HCEC 1CT (cell line): ENCODE data around the gene PPM1B.
"Not testable (repeated sequence)": the region's sequence is repeated elsewhere in the genome, so short reads cannot be mapped to it uniquely, and the experiment has no call there.

ENCODE experiments used
- DNase-seq: peaks from one replicate; pipeline ENCODE4 v3.0.0-alpha.2; 2017

Gene PPM1B

DNA sequence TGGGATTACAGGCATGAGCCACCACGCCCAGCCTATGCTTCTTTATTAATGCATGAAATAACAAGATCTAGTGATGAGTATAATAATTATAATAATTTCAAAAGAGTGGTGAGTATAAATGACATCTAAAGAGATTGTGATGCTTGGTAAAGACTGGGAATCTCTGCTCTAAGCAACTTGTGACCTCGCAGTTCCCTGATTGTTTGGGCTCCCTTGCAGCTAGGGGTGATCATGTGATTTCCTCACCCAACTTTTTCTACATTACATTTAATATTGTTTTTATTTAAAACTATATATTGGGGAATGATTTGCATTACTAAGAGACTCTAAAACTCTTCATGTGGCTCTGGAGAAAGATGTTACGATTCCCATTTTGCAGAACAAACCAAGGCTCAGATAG, 4.1 kb upstream of the PPM1B start:
- no peak for DNase-seq

DNA sequence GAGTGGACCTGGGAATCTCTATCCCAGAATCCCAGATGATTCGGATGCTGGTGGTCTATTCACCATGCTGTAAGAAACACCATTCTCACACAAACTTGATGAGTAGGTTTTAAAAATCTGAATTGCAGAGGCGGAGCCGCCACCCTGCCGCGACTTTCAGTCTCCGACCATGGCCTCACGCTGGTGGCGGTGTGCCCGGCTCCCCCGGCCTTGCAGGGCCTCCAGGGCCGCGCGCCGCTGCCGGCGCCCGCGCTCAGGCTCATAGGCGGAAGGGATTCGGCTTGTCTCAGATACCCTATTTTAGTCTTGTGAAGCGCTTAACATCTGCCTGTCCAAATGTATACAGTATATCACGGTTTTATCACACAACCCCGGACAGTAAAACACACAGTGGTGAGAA, 2.6 kb upstream of the PPM1B start:
- DNase-seq, result no peak

DNA sequence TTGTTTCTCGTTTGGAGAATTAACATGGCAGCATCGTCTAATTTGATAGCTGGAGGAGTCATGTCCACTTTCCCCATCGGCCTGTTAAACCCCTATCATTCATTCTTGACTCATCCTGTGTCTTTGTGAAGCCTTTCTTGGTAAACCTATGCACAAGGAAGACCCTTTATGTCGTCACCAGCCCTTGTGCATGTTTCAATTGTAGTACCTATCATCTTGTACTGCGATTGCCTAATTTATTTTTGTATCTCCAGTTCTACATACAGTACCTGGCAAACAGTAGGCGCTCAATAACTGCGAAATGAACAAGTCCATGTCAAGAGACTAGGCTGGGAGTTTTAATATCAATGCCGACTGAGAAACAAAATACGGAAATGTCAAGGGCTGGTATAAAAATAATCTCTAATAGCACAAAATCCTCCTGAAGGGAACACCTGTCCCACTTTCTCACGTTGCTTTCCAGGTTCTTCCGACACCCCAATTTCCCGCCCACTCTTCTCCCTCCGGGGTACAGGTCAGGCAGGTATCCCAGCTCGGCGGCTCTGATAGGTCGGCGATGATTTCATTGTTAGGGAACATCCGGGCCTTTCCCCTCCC, 1.3 kb upstream of the PPM1B start:
- no peak for DNase-seq

DNA sequence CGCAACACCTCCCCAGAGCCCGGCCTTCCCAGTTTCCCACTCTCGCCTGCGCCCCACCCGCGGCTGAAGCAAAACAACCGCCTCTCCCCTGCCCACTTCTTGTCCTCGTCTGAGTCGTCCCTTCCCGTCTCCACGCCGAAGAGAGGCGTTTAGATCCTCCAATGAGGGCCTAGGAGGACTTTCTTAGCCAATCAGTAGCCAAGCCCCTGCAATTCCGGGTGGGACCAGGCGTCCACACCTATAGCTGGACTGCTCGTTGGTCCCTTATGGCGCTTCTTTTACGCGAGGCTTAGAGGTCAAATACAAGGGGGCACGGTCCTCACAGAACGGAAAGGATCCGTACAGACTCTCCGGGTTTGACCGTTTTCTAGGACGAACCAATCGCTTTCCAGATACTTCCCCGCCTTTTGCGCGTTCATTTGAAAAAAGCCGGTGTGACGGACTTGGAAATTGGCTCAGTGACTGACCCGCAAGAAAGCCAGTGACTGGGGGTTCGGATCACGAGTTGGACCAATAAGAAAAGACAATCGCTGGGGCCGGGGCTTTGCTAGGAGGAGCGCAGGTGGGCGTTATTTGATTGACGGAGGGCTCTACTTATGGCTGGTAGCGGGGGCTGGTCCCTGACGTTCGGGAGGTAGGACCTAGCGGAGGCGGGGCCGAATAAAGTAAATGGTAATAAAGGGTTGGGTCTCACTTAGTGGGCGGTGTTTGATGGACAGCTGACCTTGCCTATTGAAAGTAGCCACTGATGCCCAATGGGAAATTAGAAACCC, 581 bp upstream of the PPM1B start:
- DNase-seq, result peak; percentile 100

DNA sequence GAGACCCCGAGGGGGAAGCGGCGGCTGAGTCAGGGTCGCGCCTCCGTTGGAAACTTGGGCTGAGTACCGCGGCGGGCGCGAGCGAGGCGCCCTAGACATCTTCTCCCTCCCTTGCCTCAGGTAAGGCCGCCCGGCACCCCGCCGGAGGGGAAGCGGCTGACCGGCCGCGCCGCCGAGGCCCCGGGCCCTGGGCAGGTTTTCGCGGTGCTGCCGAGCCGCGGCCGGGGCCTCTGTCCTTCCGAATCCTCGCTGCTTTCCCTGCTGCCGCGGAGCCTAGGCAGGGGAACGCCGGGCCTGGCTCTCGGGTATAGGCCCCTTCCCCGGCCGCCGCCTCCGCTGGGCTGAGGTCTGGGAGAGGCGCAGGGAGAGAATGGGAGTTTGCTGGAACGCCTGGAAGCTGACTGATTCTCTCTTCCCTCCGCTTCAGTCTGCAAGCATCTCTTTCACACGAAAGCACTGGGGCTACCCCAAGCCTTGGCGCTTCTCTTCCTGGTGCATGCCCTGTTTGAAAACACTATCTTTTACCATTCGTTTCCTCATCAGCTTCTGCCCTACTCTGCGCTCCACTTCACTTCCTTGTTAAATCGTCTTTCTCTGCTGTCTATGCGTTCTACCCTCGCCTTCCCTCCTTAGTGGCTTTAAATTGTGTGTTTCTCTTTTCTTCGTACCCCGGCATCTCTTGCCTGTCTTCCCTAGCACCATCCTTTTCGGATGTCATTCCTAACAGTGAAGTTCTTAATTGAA, 652 bp downstream of the PPM1B start:
- DNase-seq, result peak; percentile 44

DNA sequence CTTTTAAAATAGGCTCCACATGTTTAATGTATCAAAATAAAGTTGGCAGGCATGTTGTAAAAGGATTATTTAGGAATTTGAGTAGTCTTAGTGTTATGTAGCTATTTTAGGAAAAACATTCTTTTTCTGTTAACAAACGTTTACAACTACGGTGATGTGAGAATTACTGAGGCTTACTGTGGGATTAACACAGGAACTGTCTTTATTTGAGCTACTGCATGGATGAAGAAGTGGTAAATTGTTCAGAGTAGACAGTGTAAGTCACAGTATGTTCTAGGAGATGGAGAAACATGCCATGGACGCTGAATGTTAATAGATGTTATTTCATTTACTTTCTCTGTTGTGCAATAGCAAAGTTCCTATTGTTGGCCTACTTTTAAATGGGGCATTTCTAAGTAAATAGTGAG, 1.6 kb downstream of the PPM1B start:
- DNase-seq, result peak; percentile 87

DNA sequence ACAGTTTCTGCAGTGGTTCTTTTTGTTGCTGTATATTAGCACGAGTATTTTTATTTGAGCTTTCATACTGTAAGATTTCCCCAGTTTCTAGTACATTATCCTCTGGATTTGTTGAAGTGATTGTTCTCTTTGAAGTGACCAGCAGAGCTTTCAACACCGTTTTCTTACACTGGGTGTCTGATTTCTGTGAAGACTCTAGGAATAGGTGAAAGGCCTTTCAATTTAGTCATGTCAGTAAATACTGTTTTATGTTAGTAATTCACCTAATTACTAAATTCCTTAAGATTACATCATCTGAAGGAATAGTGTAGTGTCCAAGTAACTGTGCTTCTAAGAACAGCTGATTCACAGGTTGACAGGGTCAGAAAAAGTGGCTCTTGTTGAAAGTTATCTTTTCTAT, 2.3 kb downstream of the PPM1B start:
- DNase-seq, result peak; percentile 69

DNA sequence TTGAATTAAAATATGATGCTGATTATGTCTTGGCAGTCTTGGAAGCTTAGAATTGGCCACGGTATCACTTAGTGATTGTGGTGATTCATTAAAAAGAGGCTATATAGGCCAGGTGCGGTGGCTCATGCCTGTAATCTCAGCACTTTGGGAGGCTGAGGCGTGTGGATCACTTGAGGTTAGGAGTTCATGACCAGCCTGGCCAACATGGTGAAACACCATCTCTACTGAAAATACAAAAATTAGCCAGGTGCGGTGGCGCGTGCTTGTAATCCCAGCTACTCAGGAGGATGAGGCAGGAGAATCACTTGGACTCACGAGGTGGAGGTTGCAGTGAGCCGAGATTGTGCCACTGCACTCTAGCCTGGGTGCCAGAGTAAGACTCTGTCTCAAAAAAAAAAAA, 2.8 kb downstream of the PPM1B start:
- DNase-seq, result not testable (repeated sequence)

DNA sequence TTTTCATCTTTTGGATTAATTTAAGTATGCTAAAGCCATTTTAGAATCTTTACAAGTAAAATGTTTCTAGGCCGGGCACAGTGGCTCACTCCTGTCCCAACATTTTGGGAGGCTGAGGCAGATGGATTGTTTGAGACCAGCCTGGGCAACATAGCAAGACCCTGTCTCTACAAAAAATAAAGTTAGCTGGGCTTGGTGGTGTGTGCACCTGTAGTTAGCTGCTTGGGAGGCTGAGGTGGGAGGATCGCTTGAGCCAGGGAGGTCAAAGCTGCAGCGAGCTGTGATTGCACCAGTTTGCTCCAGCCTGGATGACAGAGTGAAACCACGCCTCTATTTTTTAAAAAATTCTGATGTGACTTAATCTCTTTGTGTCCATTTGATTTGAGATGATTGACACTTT, 3.9 kb downstream of the PPM1B start:
- no peak for DNase-seq

DNA sequence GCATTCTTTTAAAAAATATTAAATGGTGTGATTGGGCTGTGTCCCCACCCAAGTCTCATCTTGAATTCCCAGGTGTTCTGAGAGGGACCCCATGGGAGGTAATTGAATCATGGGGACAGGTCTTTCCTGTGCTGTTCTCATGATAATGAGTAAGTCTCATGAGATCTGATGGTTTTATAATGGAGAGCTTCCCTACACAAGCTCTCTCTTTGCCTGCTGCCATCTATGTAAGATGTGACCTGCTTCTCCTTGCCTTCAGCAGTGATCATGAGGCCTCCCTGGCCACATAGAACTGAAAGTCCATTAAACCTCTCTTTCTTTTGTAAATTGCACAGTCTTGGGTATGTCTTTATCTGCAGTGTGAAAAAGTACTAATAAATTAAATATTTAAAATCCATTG, 10.3 kb downstream of the PPM1B start:
- no peak for DNase-seq

DNA sequence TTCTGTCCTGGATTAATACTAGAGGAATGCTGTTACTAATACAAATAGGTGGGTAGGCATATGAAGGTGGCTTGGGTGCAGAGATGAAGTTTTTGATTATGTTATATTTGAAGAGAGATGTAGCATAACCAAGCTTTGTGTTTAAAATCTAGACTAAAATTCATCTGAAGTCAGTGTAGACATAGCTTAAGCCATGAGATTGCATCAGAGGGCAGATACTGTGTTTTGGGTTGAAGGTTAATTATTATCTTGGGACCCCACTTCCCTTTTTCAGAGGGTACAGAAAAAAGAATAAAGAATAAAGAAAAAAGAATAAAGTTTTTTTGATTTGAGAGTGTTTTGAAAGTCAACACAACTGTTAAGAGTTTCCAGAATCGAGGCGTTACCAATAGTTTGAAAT, 13.0 kb downstream of the PPM1B start:
- DNase-seq, result no peak

DNA sequence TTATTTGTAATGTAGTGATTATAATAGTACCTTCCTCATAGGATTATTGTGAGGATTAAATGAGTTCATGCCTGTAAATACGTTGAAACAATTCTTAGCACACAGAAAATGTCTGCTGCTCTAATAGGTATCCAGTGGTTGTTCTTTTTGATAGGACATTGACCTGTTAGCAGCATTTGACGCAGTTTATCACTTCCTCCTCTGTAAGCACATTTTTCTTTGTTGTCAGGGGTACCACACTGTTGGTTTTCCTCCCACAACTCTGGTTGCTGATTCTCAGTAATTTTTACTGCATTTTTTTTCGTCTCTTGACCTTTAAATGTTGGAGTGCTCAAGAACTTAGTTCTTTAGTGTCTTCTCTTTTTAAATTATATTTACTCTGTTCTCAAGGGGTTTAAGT, 15.4 kb downstream of the PPM1B start:
- DNase-seq, result no peak

DNA sequence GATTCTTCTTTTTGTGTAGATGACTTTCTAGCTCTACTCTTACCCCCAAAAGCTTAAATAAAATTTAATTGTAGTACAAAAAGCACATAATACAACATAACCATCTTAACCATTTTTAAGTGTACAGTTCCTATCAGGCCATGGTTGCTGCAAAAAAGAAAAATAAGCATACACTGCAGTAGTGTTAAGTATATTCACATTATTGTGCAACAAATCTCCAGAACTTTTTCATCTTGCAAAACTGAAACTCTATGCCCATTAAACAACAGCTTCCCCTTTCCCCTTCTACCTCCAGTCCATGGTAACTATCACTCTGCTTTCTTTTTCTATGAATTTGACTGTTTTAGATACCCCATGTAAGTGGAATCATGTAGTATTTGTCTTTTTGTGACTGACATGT, 18.1 kb downstream of the PPM1B start:
- DNase-seq, result no peak

DNA sequence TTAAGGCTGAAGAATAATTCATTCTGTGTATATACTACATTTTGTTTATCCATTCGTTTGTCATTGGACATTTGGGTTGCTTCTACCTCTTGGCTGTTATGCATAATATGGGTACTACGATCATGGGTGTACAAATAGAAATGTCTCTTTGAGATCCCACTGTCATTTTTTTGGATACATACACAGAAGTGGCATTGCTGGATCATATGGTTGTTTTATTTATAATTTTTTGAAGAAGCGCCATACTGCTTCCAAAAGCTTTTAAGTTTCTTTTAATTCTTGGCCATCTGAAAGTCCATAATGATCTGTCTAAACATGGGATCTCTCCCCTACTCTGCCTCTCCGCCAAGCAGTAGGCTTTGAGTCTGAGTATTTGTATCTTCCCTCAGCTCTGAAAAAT, 18.6 kb downstream of the PPM1B start:
- no peak for DNase-seq

DNA sequence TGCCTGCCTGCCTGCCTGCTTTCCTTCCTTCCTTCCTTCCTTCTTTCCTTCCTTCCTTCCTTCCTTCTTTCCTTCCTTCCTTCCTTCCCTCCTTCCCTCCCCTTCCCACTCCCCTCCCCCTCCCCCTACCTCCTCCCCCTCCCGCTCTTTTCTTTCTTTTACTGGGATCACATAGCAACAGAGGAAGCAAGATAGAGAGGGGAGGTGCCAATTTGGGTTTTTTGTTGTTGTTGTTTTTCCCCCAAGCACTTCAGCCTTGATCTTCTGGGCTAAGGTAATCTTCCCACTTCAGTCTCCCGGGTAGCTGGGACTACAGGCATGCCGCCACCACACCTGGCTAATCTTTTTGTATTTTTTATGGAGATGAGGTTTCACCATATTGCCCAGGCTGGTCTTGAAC, 20.0 kb downstream of the PPM1B start:
- DNase-seq, result no peak

DNA sequence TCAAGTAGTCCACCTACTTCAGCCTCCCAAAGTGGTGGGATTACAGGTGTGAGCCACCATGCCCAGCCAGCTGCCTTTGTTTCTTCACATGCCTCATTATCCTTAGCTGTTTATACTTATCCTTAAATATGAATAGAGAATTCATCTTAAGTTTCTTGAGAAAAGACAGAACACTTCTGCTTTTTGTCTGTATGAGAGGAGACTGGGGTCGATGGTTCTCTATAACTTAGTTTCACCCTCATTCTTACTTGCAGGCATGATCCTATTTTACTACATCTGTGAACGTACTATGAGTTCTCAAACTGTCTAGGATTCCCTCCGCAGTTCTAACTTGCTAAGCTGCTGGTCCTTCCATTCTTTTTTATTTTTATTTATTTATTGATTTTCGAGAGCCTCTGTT, 20.4 kb downstream of the PPM1B start:
- no peak for DNase-seq

DNA sequence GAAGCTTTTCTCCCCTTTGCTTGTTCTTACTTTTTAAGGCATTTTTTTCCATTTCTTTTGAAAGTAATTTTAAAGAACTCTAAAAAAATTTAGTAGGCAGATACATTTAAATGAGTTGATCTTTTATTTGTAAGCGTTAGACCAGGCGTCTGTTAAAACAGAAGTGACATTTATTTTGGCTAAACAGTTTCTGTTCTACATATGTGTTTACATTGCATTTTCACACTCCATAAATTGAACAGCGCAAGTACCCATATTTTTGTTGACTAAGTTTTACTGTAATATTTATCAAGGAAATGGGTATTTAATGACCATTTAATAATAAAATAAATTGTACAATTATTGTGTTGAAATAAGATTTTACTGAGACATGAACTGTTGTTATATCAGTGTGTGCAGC, 21.9 kb downstream of the PPM1B start:
- no peak for DNase-seq

DNA sequence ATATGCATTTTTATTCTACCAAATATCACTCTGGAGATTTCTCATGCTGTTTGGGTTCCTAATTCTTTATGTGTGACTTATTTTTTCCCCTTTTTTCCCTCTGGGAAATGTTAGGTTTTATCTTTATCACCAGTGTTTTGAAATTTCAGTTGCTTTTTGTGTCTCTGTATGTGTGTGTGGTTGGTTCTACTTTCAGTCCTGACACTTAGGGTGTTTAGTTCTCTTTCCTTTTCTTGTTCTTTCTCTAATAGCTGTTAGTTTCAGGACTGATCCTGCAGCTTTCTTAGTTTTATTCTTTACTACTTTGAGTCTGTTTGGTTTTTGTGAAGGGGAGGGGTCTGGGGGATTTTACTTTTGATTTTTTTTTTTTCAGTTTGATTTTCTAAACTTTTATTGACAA, 23.1 kb downstream of the PPM1B start:
- DNase-seq, result no peak

DNA sequence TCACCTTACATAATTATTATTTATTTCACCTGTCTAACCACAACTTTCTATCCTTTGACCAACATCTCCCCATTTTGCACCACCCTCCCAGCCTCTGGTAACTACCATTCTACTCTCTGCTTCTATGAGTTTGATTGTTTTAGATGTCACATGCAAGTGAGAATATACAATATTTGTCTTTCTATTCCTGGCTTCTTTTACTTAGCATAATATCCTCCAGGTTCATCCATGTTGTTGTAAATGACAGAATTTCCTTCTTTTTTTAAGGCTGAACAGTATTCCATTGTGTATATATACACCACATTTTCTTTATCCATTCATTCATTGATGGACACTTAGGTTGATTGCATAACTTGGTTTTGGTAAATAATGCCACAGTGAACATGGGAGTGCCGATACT, 24.0 kb downstream of the PPM1B start:
- DNase-seq, result no peak

DNA sequence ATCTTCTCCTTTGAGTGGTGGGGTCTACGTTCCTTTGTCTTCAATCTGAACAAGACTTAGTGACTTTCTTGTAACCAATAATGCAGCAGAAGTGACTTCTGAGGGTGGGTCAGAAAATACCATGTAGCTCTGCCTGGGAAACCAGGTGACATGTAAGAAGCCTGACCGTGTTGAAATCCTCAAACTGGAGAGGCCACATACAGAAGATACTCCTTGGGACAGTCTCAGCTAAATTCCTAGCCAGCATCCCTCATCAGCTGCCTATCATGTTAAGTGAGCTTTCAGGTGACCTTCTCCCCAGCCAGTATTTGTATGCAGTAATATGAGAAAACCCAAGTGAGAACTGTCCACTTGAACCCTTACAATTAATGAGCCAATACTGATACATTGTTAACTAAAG, 27.0 kb downstream of the PPM1B start:
- DNase-seq, result no peak

DNA sequence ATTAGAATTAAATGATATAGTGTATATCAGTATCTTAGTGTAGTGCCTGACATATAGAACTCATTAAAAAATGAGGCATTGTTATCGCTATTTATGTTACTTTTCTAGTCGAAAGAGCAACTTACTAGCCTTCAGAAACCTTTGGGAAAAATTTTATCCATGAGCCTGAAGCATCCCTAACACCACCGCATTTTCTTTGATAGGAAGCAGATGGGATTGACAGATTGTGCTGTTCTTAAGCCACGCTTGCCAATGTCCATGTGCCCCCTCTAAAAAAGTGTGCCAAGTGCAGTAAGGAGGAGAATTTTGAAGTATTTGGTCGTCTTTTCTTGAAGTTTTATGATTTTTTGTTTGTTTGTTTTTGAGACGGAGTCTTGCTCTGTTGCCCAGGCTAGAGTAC, 29.1 kb downstream of the PPM1B start:
- no peak for DNase-seq

DNA sequence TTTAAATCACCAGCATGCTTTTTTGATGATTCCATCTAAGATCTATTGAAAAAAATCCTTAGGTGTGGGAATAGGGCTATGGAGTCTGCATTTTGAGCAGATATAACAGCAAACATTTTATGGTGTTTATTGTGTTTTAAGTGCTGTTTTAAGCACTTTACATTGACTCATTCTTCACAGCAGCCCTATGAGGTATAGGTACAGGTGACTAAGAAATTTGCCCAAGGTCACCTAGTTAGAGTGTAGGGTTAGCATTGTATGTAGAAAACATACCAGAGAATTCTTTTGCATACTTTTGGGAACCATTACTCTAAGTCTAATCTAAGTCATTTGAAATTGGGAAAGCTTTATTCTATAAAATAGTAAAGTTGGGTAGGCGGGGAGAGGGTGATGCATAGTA, 31.3 kb downstream of the PPM1B start:
- DNase-seq, result no peak

DNA sequence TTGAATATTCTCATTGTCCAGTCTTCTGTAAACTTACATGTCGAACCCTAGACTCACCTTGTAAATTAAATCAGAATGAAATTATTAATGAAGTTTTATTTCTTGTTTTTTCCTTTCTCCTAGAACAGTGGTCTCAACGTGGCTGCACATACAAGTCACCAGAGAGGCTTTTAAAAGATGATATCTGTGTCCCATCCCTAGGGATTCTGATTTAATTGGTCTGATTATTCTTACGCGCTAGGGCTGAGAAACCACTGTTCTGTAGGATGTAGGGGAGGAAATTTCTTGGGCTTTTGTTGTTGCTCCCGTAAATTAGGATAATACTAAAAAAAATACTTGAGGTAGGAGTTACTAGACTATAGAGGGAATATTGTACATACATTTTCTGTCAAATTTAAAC, 32.1 kb downstream of the PPM1B start:
- no peak for DNase-seq

DNA sequence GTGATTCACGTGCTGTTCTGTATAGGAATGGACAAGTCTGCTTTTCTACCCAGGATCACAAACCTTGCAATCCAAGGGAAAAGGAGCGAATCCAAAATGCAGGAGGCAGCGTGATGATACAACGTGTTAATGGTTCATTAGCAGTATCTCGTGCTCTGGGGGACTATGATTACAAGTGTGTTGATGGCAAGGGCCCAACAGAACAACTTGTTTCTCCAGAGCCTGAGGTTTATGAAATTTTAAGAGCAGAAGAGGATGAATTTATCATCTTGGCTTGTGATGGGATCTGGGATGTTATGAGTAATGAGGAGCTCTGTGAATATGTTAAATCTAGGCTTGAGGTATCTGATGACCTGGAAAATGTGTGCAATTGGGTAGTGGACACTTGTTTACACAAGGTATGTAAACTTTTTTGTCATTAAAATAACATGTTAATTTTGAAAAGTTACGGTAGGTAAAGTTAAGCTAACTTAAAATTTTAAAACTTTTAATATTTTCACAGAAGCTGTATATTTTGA, 33.0 kb downstream of the PPM1B start:
- DNase-seq, result no peak
